Fibroblast of villous mesenchyme (primary cell): ENCODE measurements around the gene CACNA1C. TPM values are rescaled to one million over a fixed set of nuclear protein-coding genes. Genes with fewer than 3 reads are reported as not detected.

Experiments used
- DNase-seq: peaks from one replicate; pipeline ENCODE4 v3.0.0-alpha.2; 2010; ENCODE audit warnings: low read depth
- H3K4me3 ChIP-seq: 2 replicates; pipeline ENCODE4 v1.5.1; 2011; ENCODE audit warnings: low read depth, mild to moderate bottlenecking, low read length
- total RNA-seq: library from RNA; depleted of rRNA; stranded (reverse); fragments of >200 nt; gene quantifications from 2 replicates; pipeline ENCODE4 v1.2.3, GENCODE V29; 2012
- TF ChIP-seq, protein P1 (sequence below): IDR thresholded peaks from 2 replicates; pipeline ENCODE4 v1.5.1; 2012; ENCODE audit warnings: low read depth, mild to moderate bottlenecking, low read length; ENCODE audit not compliant: insufficient read depth

Gene CACNA1C
- total RNA-seq, 1 donor: 11.7 TPM

DNA sequence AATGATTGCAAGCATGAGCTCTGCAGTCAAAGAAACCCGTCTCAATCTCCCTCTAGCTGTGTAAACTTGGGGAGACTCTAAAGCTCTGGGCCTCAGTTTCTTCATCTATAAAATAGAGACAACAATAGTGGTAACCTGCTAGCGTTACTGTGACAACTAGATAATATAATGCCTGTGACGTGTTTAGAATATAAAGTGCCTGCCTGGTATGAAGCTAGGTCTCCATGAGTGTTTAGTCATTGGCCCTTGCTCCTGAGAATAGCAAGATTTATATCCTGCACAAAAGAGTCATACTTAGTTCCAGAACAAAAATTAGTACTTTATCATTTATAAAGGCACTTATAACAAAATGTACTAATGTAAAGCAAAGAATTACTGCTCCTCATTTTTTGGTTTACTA is 39.7 kb upstream of the CACNA1C start:
- H3K4me3 ChIP-seq: no peak overlapping the region
- no peak for DNase-seq
- TF ChIP-seq, protein P1, sequence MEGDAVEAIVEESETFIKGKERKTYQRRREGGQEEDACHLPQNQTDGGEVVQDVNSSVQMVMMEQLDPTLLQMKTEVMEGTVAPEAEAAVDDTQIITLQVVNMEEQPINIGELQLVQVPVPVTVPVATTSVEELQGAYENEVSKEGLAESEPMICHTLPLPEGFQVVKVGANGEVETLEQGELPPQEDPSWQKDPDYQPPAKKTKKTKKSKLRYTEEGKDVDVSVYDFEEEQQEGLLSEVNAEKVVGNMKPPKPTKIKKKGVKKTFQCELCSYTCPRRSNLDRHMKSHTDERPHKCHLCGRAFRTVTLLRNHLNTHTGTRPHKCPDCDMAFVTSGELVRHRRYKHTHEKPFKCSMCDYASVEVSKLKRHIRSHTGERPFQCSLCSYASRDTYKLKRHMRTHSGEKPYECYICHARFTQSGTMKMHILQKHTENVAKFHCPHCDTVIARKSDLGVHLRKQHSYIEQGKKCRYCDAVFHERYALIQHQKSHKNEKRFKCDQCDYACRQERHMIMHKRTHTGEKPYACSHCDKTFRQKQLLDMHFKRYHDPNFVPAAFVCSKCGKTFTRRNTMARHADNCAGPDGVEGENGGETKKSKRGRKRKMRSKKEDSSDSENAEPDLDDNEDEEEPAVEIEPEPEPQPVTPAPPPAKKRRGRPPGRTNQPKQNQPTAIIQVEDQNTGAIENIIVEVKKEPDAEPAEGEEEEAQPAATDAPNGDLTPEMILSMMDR: no peak

GRCh38 chr12:2013527-2014223 is 39.1 kb upstream of the CACNA1C start:
- TF ChIP-seq, protein P1: peak; percentile 14
- DNase-seq: peak; percentile 90
- no peak overlapping the region for H3K4me3 ChIP-seq

DNA sequence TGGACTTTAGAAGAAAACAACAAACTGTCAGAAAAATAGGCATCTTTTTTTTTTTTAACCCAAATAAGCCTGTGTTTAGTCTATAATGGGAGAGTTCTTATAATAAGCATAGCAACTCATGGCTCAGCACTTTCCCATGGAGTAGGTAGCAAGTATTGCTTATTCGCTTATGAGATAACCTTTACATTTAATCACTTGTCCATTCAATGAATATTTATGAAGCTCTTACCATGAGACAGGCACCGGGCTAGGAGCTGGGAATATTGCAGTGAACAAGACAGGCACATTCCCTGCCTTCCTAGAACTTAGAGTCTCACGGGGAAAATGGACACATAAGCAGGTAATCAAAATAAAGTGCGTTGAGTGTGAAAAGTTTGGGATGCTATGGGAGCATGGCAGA is 38.6 kb upstream of the CACNA1C start:
- TF ChIP-seq, protein P1: no peak
- H3K4me3 ChIP-seq: no peak overlapping the region
- no peak for DNase-seq

GRCh38 chr12:2016862-2017545 is 35.8 kb upstream of the CACNA1C start:
- TF ChIP-seq, protein P1: no peak
- no peak for DNase-seq
- no peak overlapping the region for H3K4me3 ChIP-seq

DNA sequence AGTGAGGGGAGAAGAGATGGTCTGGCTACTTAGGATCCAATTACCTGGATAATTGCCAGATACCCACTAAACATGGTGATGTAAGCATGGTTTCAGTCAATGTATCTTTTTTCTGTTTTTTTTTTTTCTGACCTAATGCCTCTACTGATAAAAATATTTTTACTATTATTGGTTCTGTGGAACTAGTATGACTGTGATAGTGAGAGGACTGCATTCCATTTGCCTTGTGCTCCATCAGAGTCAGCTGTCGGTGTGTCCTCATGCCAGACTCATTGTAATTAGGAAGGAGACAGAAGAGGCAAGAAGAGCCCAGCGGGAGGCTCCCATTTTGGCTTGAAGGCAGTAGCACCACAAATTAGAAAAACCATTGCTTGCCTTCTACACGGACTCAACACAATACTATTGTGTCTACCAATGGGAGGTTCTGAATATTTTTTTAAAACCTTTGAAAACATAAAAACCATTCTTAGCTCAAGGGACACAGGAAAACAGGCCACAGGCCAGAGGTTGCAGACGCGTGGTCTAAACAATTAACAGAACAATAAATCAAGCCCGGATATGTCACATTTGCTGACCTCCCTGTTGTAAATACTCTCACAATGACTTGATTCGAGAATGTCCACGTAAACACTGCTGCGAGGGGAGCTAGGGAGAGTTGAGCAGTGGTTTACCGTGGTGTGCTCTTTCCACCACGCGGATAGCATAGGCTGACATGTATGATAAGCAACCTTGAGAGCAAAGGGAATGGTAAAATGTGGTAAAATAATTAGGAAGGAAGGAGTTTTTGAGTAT is 35.0 kb upstream of the CACNA1C start:
- DNase-seq: peak; percentile 52
- no peak overlapping the region for H3K4me3 ChIP-seq
- TF ChIP-seq, protein P1: no peak

DNA sequence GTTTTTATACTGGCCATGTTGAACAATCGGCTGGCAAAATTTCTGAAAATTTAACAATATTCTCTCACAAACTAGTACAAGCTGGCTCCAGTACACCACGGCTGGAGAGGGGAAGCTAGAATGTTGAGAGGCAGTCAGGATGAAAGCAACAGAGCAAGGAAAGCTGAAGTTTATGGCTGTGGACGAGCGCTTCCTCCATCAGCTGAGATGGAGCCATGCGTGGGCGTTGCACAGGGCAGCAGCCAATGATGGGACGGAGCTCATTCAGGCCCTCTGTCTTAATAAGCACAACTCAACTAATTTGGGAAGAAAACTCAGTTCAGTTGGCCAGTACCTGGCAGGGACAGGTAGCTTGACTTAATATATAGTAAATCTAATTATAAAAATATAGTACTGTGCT is 34.4 kb upstream of the CACNA1C start:
- TF ChIP-seq, protein P1: no peak
- H3K4me3 ChIP-seq: no peak overlapping the region
- DNase-seq: no peak
